ENCODE data around the gene SEMA6D. TPM values are rescaled to one million over a fixed set of nuclear protein-coding genes. Genes with fewer than 3 reads are reported as not detected.

SEMA6D gene
- total and polyA plus RNA-seq, 2 donors, result 2.5 to 35.6 TPM

DNA sequence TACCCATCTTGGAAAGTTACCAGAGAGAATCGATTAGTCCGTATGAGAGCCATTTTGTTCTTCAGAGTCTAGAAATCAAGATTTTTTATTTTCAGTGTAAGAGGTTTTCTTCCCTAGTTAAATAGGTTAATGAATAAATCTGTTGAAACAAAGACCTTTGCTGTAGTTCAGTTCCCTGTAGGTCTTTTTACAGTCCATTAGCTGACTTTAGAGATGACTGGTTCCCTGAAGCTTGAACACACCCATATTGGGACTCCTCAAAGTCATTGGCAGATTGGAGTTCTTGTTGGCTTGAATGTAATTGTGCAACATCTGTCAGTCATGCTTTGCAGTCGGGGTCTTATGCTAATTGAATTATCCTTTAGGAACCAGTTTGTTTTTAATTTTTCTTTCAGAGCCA lies 45.3 kb downstream of the SEMA6D start:
- H3K36me3 ChIP-seq (ENCODE audit: insufficient read depth), result peaks cover 4% of the 10 kb centered on the region
- no peak for DNase-seq (ENCODE audit: extremely low spot score)
- H3K27ac ChIP-seq (ENCODE audit: low read depth), result no peak overlapping the region
- no peaks in the 10 kb centered on the region for H3K4me1 ChIP-seq (ENCODE audit: insufficient read depth)
- 96% methylated on average over 3 of the region's 3 CpGs for WGBS
- no peak overlapping the region for H3K4me3 ChIP-seq (ENCODE audit: low read depth, low read length)

DNA sequence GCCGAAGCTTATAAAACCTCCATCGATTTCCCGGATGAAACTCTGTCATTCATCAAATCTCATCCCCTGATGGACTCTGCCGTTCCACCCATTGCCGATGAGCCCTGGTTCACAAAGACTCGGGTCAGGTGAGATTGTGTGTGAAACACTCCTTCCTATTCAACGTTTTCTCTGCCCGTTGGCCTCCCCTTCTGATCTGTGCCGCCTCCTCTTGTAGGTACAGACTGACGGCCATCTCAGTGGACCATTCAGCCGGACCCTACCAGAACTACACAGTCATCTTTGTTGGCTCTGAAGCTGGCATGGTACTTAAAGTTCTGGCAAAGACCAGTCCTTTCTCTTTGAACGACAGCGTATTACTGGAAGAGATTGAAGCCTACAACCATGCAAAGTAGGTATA lies 47.4 kb downstream of the SEMA6D start:
- Histone ChIP-seq H3K36me3 (ENCODE audit: insufficient read depth) (peaks cover 5% of the 10 kb centered on the region), H3K4me1 (ENCODE audit: insufficient read depth) (no peaks in the 10 kb centered on the region), H3K4me3 (ENCODE audit: low read depth, low read length) (no peak overlapping the region), H3K27ac (ENCODE audit: low read depth) (no peak overlapping the region)
- DNase-seq (ENCODE audit: extremely low spot score), result no peak
- WGBS, result 96% methylated on average over 13 of the region's 13 CpGs

DNA sequence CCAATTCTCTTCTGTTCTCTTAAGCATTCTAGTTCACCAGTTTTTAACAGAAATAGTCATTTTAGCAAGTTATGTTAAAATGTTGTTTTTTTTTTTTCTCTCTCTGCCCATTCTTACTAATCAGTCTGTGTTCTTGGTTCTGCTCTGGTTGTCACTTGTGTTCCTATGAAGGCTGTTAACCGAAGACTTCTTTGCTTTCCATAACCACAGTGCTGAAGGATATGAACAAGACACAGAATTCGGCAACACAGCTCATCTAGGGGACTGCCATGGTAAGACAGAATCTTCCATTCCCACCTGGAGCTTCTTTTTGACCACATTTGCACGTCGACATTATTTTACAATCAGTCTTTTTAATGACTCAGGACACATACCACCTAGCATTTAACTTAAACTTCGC lies 49.1 kb downstream of the SEMA6D start:
- 97% methylated on average over 5 of the region's 5 CpGs for WGBS
- peaks cover 5% of the 10 kb centered on the region for H3K36me3 ChIP-seq (ENCODE audit: insufficient read depth)
- no peaks in the 10 kb centered on the region for H3K4me1 ChIP-seq (ENCODE audit: insufficient read depth)
- H3K27ac ChIP-seq (ENCODE audit: low read depth), result no peak overlapping the region
- no peak for DNase-seq (ENCODE audit: extremely low spot score)
- H3K4me3 ChIP-seq (ENCODE audit: low read depth, low read length), result no peak overlapping the region

DNA sequence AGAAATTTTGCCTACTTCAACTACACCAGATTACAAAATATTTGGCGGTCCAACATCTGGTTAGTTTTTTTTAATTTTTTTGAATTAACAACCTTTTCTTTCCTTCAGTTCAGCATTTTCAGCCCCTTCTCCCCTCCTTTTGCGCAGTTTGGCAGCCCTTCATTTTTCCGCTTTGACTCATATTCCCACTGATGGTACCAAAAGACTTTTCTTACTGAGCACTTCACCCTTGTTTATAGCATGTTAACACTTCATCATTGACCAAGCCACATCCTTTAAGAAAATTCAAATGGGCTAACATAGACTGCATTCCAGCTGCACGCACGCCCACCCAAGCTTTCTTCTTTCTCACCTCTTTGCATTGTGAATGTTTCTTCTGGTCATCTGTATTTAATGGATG lies 49.7 kb downstream of the SEMA6D start:
- WGBS, result 98% methylated on average over 5 of the region's 5 CpGs
- Histone ChIP-seq H3K27ac (ENCODE audit: low read depth) (no peak overlapping the region), H3K4me1 (ENCODE audit: insufficient read depth) (no peaks in the 10 kb centered on the region), H3K36me3 (ENCODE audit: insufficient read depth) (peaks cover 5% of the 10 kb centered on the region), H3K4me3 (ENCODE audit: low read depth, low read length) (no peak overlapping the region)
- DNase-seq (ENCODE audit: extremely low spot score), result no peak

DNA sequence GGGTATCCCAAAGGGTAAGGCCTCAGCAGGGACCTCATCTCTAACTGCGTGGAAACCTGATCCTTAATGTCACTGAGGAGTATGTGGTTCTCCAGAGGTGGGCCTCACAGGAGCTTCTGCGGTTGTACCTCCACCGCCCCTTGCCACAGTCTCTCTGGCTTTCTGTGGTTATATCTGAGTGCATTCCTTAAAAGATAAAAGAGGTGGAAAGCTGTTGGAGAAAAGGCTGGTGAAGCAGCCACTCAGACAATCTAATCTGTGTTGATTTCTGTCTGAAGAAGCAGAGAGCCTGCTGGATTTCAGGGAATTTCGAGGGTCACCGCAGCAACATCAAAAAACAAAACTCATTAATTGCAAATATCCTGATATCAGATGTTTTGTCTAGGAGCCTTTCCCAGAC lies 51.4 kb downstream of the SEMA6D start:
- Histone ChIP-seq H3K27ac (ENCODE audit: low read depth) (no peak overlapping the region), H3K4me1 (ENCODE audit: insufficient read depth) (no peaks in the 10 kb centered on the region), H3K4me3 (ENCODE audit: low read depth, low read length) (no peak overlapping the region), H3K36me3 (ENCODE audit: insufficient read depth) (peaks cover 3% of the 10 kb centered on the region)
- no peak for DNase-seq (ENCODE audit: extremely low spot score)
- 67% methylated on average over 5 of the region's 5 CpGs for WGBS

GRCh38 chr15:47769166-47769565 lies 51.9 kb downstream of the SEMA6D start:
- H3K27ac ChIP-seq (ENCODE audit: low read depth), result no peak overlapping the region
- H3K4me1 ChIP-seq (ENCODE audit: insufficient read depth), result no peaks in the 10 kb centered on the region
- H3K4me3 ChIP-seq (ENCODE audit: low read depth, low read length), result no peak overlapping the region
- no peak for DNase-seq (ENCODE audit: extremely low spot score)
- 86% methylated on average over 5 of the region's 5 CpGs for WGBS
- H3K36me3 ChIP-seq (ENCODE audit: insufficient read depth), result peaks cover 3% of the 10 kb centered on the region

DNA sequence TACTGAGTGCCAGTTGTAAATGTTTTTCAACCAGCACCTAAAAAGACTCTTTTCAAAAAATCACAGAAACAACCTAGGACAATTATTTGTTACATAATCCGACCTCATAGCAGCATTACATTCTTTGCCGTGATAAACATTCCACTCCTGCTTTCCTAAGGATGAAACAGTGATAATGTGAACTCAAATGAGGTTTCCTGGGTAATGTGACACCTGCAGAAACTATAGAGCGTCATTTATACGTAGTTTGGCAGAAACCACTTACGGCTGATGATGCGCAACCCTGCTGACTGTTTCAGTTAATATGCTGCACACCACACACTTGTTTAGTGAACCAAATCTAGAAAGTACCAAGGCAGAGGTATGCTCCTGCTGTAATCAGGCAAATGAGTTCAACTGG lies 55.8 kb downstream of the SEMA6D start:
- DNase-seq (ENCODE audit: extremely low spot score), result no peak
- WGBS, result 86% methylated on average over 6 of the region's 6 CpGs
- H3K4me3 ChIP-seq (ENCODE audit: low read depth, low read length), result no peak overlapping the region

GRCh38 chr15:47778263-47778770 lies 61.0 kb downstream of the SEMA6D start:
- 41% methylated on average over 1 of the region's 1 CpG for WGBS
- H3K4me1 ChIP-seq (ENCODE audit: insufficient read depth), result no peaks in the 10 kb centered on the region
- H3K36me3 ChIP-seq (ENCODE audit: insufficient read depth), result no peaks in the 10 kb centered on the region
- H3K27ac ChIP-seq (ENCODE audit: low read depth), result no peak overlapping the region
- DNase-seq (ENCODE audit: extremely low spot score), result no peak
- no peak overlapping the region for H3K4me3 ChIP-seq (ENCODE audit: low read depth, low read length)

More for the DNA sequence above, 55.8 kb downstream of the SEMA6D start:
- no peaks in the 10 kb centered on the region for H3K4me1 ChIP-seq (ENCODE audit: insufficient read depth)
- no peak overlapping the region for H3K27ac ChIP-seq (ENCODE audit: low read depth)
- no peaks in the 10 kb centered on the region for H3K36me3 ChIP-seq (ENCODE audit: insufficient read depth)

DNA sequence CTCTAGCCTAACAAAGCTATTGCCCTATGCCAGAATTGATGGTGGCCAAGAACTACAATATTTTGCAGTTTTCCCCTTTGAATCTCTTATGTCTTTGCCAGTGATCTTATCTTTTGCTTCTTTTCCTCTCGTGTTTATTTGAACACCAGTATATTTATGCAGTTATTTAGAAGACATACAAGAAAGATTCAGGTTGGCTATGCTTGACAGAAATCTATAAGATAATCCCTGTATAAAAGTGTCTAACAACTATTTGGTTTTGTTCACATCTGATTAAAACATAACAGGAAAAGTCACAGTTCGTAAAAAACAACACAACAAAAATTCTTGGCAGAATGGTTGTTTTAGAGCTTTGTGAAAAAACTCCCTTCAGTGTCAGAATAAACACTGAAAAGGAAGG lies 63.7 kb downstream of the SEMA6D start:
- DNase-seq (ENCODE audit: extremely low spot score), result no peak
- H3K36me3 ChIP-seq (ENCODE audit: insufficient read depth), result no peaks in the 10 kb centered on the region
- WGBS, result 30% methylated on average over 2 of the region's 2 CpGs
- H3K4me1 ChIP-seq (ENCODE audit: insufficient read depth), result no peaks in the 10 kb centered on the region
- no peak overlapping the region for H3K4me3 ChIP-seq (ENCODE audit: low read depth, low read length)
- H3K27ac ChIP-seq (ENCODE audit: low read depth), result no peak overlapping the region

DNA sequence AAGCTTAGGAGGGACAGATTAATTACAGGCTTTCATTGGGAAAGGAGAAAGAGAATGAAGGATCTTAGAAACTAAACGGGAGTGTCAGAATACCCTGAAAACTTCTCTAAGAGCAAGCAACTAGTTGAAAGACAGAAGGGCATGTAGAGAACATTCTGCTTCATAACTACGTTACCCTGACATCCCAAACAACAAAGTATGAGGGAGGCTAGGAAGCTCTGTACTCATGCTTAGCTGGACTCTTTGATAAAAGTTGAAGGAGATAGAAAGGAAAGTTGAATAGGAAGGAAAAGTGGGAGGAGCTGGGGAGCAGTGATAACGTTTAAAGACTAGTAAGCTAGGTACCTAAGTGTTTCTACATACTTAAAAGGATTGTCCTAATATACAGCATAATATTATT lies 64.2 kb downstream of the SEMA6D start:
- no peaks in the 10 kb centered on the region for H3K36me3 ChIP-seq (ENCODE audit: insufficient read depth)
- WGBS, result 47% methylated on average over 3 of the region's 3 CpGs
- H3K4me1 ChIP-seq (ENCODE audit: insufficient read depth), result no peaks in the 10 kb centered on the region
- H3K27ac ChIP-seq (ENCODE audit: low read depth), result no peak overlapping the region
- no peak overlapping the region for H3K4me3 ChIP-seq (ENCODE audit: low read depth, low read length)
- no peak for DNase-seq (ENCODE audit: extremely low spot score)

GRCh38 chr15:47784820-47785219 lies 67.5 kb downstream of the SEMA6D start:
- Histone ChIP-seq H3K4me3 (ENCODE audit: low read depth, low read length) (no peak overlapping the region), H3K36me3 (ENCODE audit: insufficient read depth) (no peaks in the 10 kb centered on the region), H3K4me1 (ENCODE audit: insufficient read depth) (no peaks in the 10 kb centered on the region), H3K27ac (ENCODE audit: low read depth) (no peak overlapping the region)
- DNase-seq (ENCODE audit: extremely low spot score), result no peak

GRCh38 chr15:47786371-47786770 lies 69.1 kb downstream of the SEMA6D start:
- no peak for DNase-seq (ENCODE audit: extremely low spot score)
- Histone ChIP-seq H3K27ac (ENCODE audit: low read depth) (no peak overlapping the region), H3K36me3 (ENCODE audit: insufficient read depth) (no peaks in the 10 kb centered on the region), H3K4me3 (ENCODE audit: low read depth, low read length) (no peak overlapping the region), H3K4me1 (ENCODE audit: insufficient read depth) (no peaks in the 10 kb centered on the region)
- 90% methylated on average over 4 of the region's 4 CpGs for WGBS

GRCh38 chr15:47787875-47788274 lies 70.6 kb downstream of the SEMA6D start:
- WGBS, result 66% methylated on average over 1 of the region's 1 CpG
- no peak overlapping the region for H3K27ac ChIP-seq (ENCODE audit: low read depth)
- no peak overlapping the region for H3K4me3 ChIP-seq (ENCODE audit: low read depth, low read length)
- H3K4me1 ChIP-seq (ENCODE audit: insufficient read depth), result no peaks in the 10 kb centered on the region
- no peak for DNase-seq (ENCODE audit: extremely low spot score)
- H3K36me3 ChIP-seq (ENCODE audit: insufficient read depth), result no peaks in the 10 kb centered on the region

GRCh38 chr15:47788685-47789084 lies 71.4 kb downstream of the SEMA6D start:
- Histone ChIP-seq H3K36me3 (ENCODE audit: insufficient read depth) (no peaks in the 10 kb centered on the region), H3K27ac (ENCODE audit: low read depth) (no peak overlapping the region), H3K4me1 (ENCODE audit: insufficient read depth) (no peaks in the 10 kb centered on the region), H3K4me3 (ENCODE audit: low read depth, low read length) (no peak overlapping the region)
- 25% methylated on average over 3 of the region's 3 CpGs for WGBS
- DNase-seq (ENCODE audit: extremely low spot score), result no peak

- H3K36me3 ChIP-seq (ENCODE audit: insufficient read depth), result no peaks in the 10 kb centered on the region
- H3K27ac ChIP-seq (ENCODE audit: low read depth), result no peak overlapping the region
- 68% methylated on average over 1 of the region's 1 CpG for WGBS
- no peak overlapping the region for H3K4me3 ChIP-seq (ENCODE audit: low read depth, low read length)
- H3K4me1 ChIP-seq (ENCODE audit: insufficient read depth), result no peaks in the 10 kb centered on the region
- DNase-seq (ENCODE audit: extremely low spot score), result no peak
Observed at GRCh38 chr15:47791161-47791560, 73.9 kb downstream of the SEMA6D start.

Data from urinary bladder (tissue), 4 donors.